K562 (cell line): ENCODE results near the gene SETD4. TPM values are rescaled to one million over a fixed set of nuclear protein-coding genes. Genes with fewer than 3 reads are reported as not detected.

ENCODE experiments used
- CBX8 ChIP-seq: fragments of 200-600 bp; sonication (generic); IDR thresholded peaks from 2 replicates; pipeline ENCODE4 v1.6.1; 2012; ENCODE audit warnings: borderline replicate concordance, mixed run types, low read depth, mild to moderate bottlenecking, moderate library complexity, mixed read lengths, low read length, control low read depth, inconsistent platforms; ENCODE audit not compliant: poor library complexity, severe bottlenecking; ENCODE audit errors: extremely low read depth
- DPF2 ChIP-seq: fragments of 450-650 bp; IDR thresholded peaks from 2 replicates; pipeline ENCODE4 v1.6.1; 2016
- E2F4 ChIP-seq: sonication (generic); formaldehyde crosslinking; IDR thresholded peaks from 2 replicates; pipeline ENCODE4 v1.8.0; 2022; ENCODE audit warnings: mild to moderate bottlenecking, low read depth, missing genetic modification reagents
- ETV1 ChIP-seq: fragments of 450-650 bp; conservative IDR thresholded peaks from 2 replicates; pipeline ENCODE4 v1.6.1; 2016; ENCODE audit warnings: missing genetic modification characterization, control low read depth, low read depth, missing compliant biosample characterization
- GTF2A2 ChIP-seq: IDR thresholded peaks from 2 replicates; pipeline ENCODE4 v1.6.1; 2016; ENCODE audit warnings: mild to moderate bottlenecking, missing genetic modification characterization, missing compliant biosample characterization
- GTF2E2 ChIP-seq: fragments of 200-800 bp; sonication (Bioruptor generic); IDR thresholded peaks from 2 replicates; pipeline ENCODE4 v1.6.1; 2016; ENCODE audit warnings: missing genetic modification characterization, missing compliant biosample characterization
- KDM1A ChIP-seq, 2 experiments: fragments of 450-650 bp; IDR thresholded peaks; 2 replicates each; pipeline ENCODE4 v1.6.1; 2016; ENCODE audit warnings: mild to moderate bottlenecking in 2 of 2
- MBD2 ChIP-seq: sonication (generic); IDR thresholded peaks from 2 replicates; pipeline ENCODE4 v1.6.1; 2016; ENCODE audit warnings: low read depth, borderline replicate concordance
- MECOM ChIP-seq: fragments of 250-450 bp; sonication (Bioruptor Pico); IDR thresholded peaks from 2 replicates; pipeline ENCODE4 v1.8.0; 2022; ENCODE audit warnings: inconsistent platforms
- NELFE ChIP-seq: IDR thresholded peaks from 2 replicates; pipeline ENCODE4 v1.6.1; 2011; ENCODE audit warnings: mild to moderate bottlenecking; ENCODE audit not compliant: insufficient read depth, insufficient read length
- NKRF ChIP-seq: fragments of 450-650 bp; IDR thresholded peaks from 2 replicates; pipeline ENCODE4 v1.6.1; 2016; ENCODE audit warnings: borderline replicate concordance
- RFX7 ChIP-seq: fragments of 250-450 bp; sonication (Bioruptor Pico); IDR thresholded peaks from 2 replicates; pipeline ENCODE4 v1.5.1; 2021; ENCODE audit warnings: mild to moderate bottlenecking
- SMAD1 ChIP-seq: fragments of 150-350 bp; IDR thresholded peaks from 2 replicates; pipeline ENCODE4 v1.6.1; 2014; ENCODE audit warnings: low read length, low read depth; ENCODE audit not compliant: partially characterized antibody
- THRAP3 ChIP-seq: fragments of 450-650 bp; IDR thresholded peaks from 2 replicates; pipeline ENCODE4 v1.6.1; 2016; ENCODE audit warnings: mild to moderate bottlenecking, inconsistent platforms, borderline replicate concordance
- TRIM24 ChIP-seq, 2 experiments: fragments of 450-650 bp; IDR thresholded peaks; 2 replicates each; pipeline ENCODE4 v1.6.1; 2016
- VEZF1 ChIP-seq: fragments of 200-800 bp; sonication (Bioruptor generic); IDR thresholded peaks from 2 replicates; pipeline ENCODE4 v1.6.1; 2017; ENCODE audit warnings: missing genetic modification characterization, missing compliant biosample characterization
- ZC3H11A ChIP-seq: IDR thresholded peaks from 2 replicates; pipeline ENCODE4 v1.6.1; 2012; ENCODE audit warnings: low read depth, low read length, improper control_type of control experiment
- ZNF197 ChIP-seq: fragments of 200-800 bp; sonication (Bioruptor generic); IDR thresholded peaks from 2 replicates; pipeline ENCODE4 v1.6.1; 2016; ENCODE audit warnings: low read depth, missing genetic modification characterization, missing compliant biosample characterization
- ZNF696 ChIP-seq: fragments of 250-450 bp; sonication (Bioruptor Pico); conservative IDR thresholded peaks from 2 replicates; pipeline ENCODE4 v1.4.0; 2020; ENCODE audit warnings: mild to moderate bottlenecking, moderate library complexity
- polyA plus RNA-seq, 8 experiments: library from polyadenylated mRNA; depleted of rRNA in 4 of 8; stranded (reverse) in 5 of 8; unstranded in 3 of 8; fragments of >200 nt; fragmentation: Nextera tagmentation in 2 of 8; fragmentation: Illumina TruSeq in 1 of 8; extraction: Ambion mirVana in 2 of 8; extraction: Trizol in 1 of 8; gene quantifications; 2 replicates each; pipeline versions ENCODE4 v1.2.1 to v1.2.3, GENCODE V29; 2011 to 2014; ENCODE audit warnings: inconsistent platforms in 1 of 8, missing spikeins in 1 of 8
- total RNA-seq, 7 experiments: library from RNA; depleted of rRNA in 6 of 7; stranded (reverse); fragments of >200 nt in 6 of 7; fragmentation: Illumina TruSeq in 2 of 7; extraction: Trizol in 2 of 7; gene quantifications; 2 replicates each; pipeline versions ENCODE4 v1.2.1 to v1.2.3, GENCODE V29; 2011 to 2021; ENCODE audit warnings: low replicate concordance in 1 of 7
- TF ChIP-seq, protein P1 (sequence below), 2 experiments: IDR thresholded peaks; 2 replicates each; pipeline ENCODE4 v1.6.1; 2011; ENCODE audit warnings: borderline replicate concordance in 1 of 2, control low read depth in 1 of 2, low read depth in 1 of 2, low read length in 1 of 2, mild to moderate bottlenecking in 1 of 2, mixed read lengths in 1 of 2, moderate library complexity in 1 of 2; ENCODE audit not compliant: insufficient read depth in 1 of 2, insufficient read length in 1 of 2, poor library complexity in 1 of 2, severe bottlenecking in 1 of 2; ENCODE audit errors: extremely low read depth in 1 of 2
- TF ChIP-seq, protein P2 (sequence below): fragments of 450-650 bp; IDR thresholded peaks from 2 replicates; pipeline ENCODE4 v1.6.1; 2017; ENCODE audit warnings: mild to moderate bottlenecking, moderate library complexity

SETD4 gene
- total and polyA plus RNA-seq, 9 of the 15 experiments (the other 6 are each of a cell fraction or from before 2014, with no cell fraction given): 16.1 to 51.3 (median 25.7) TPM

GRCh38 chr21:36076878-36077655 lies 16.7 kb upstream of the SETD4 start (continued):
- TF ChIP-seq VEZF1 (CRISPR knock-in tag): no peak
- no peak for TF ChIP-seq CBX8
- TF ChIP-seq, protein P1, sequence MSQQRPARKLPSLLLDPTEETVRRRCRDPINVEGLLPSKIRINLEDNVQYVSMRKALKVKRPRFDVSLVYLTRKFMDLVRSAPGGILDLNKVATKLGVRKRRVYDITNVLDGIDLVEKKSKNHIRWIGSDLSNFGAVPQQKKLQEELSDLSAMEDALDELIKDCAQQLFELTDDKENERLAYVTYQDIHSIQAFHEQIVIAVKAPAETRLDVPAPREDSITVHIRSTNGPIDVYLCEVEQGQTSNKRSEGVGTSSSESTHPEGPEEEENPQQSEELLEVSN (IDR thresholded peaks at IDR 0.05; ENCODE audit: borderline replicate concordance in 1 of 2, extremely low read depth in 1 of 2, insufficient read depth in 1 of 2, insufficient read length in 1 of 2, low read depth in 1 of 2, low read length in 1 of 2, poor library complexity in 1 of 2, severe bottlenecking in 1 of 2): peak; percentile 15 to 16
- no peak for TF ChIP-seq THRAP3
- TF ChIP-seq GTF2A2 (tag): no peak
- peak; percentile 84 for TF ChIP-seq DPF2
- no peak for TF ChIP-seq GTF2E2
- no peak for TF ChIP-seq RFX7 (CRISPR knock-in tag)
- no peak for TF ChIP-seq ETV1
- no peak for TF ChIP-seq ZNF696 (CRISPR knock-in tag)
- TF ChIP-seq, protein P2, sequence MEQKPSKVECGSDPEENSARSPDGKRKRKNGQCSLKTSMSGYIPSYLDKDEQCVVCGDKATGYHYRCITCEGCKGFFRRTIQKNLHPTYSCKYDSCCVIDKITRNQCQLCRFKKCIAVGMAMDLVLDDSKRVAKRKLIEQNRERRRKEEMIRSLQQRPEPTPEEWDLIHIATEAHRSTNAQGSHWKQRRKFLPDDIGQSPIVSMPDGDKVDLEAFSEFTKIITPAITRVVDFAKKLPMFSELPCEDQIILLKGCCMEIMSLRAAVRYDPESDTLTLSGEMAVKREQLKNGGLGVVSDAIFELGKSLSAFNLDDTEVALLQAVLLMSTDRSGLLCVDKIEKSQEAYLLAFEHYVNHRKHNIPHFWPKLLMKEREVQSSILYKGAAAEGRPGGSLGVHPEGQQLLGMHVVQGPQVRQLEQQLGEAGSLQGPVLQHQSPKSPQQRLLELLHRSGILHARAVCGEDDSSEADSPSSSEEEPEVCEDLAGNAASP: no peak
- TF ChIP-seq TRIM24 (IDR thresholded peaks at IDR 0.05): 0 out of 4 replicates have a peak, but pooled peaks of 1 of the 2 experiments have one; percentile 35
- TF ChIP-seq SMAD1: no peak
- TF ChIP-seq NKRF: no peak
- no peak for TF ChIP-seq NELFE
- 0 out of 4 replicates have a peak, but pooled peaks of 1 of the 2 experiments have one; percentile 33 for TF ChIP-seq KDM1A (IDR thresholded peaks at IDR 0.05)
- TF ChIP-seq ZC3H11A: no peak
- no peak for TF ChIP-seq MECOM (CRISPR knock-in tag)
- no peak for TF ChIP-seq ZNF197 (CRISPR knock-in tag)
- no peak for TF ChIP-seq E2F4 (CRISPR knock-in tag)
- TF ChIP-seq MBD2: no peak
